CD4-positive, alpha-beta T cell treated with Interferon alpha-2 for 1 hour (primary cell): Measurements from ENCODE around the gene SLC35A4.
"Not testable (repeated sequence)": the region's sequence is repeated elsewhere in the genome, so short reads cannot be mapped to it uniquely, and the experiment has no call there.

Source experiments
- DNase-seq, 2 donors: peaks; one replicate each; pipeline ENCODE4 v3.0.0-alpha.2; 2020 to 2022

Gene SLC35A4

DNA sequence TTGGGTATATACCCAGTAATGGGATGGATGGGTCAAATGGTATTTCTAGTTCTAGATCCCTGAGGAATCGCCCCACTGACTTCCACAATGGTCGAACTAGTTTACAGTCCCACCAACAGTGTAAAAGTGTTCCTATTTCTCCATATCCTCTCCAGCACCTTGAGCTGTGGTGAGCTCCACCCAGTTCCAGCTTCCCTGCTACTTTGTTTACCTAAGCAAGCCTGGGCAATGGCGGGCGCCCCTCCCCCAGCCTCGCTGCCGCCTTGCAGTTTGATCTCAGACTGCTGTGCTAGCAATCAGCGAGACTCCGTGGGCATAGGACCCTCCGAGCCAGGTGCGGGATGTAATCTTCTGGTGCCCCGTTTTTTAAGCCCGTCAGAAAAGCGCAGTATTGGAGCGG, 28.4 kb downstream of the SLC35A4 start:
- DNase-seq, result not testable (repeated sequence)

DNA sequence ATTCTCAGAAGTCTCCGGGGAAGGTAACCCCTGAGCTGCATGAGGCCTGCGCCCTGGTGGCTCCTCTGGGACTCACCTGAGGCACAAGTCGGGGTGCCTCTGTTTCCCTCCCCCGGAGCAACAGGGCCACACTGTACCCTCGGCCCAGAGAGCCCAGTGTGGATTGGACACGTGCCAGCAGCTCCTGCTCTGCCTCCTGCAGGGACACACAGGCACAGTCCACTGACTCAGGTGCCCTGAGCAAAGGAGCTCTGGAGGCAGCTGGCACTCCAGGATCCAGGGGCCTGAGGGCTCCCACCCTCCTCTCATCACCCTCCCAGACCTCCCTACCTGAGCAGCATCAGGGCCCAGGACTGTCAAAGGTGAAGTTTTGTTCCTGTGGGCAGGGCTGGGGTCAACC, 29.5 kb downstream of the SLC35A4 start:
- DNase-seq, result no peak

DNA sequence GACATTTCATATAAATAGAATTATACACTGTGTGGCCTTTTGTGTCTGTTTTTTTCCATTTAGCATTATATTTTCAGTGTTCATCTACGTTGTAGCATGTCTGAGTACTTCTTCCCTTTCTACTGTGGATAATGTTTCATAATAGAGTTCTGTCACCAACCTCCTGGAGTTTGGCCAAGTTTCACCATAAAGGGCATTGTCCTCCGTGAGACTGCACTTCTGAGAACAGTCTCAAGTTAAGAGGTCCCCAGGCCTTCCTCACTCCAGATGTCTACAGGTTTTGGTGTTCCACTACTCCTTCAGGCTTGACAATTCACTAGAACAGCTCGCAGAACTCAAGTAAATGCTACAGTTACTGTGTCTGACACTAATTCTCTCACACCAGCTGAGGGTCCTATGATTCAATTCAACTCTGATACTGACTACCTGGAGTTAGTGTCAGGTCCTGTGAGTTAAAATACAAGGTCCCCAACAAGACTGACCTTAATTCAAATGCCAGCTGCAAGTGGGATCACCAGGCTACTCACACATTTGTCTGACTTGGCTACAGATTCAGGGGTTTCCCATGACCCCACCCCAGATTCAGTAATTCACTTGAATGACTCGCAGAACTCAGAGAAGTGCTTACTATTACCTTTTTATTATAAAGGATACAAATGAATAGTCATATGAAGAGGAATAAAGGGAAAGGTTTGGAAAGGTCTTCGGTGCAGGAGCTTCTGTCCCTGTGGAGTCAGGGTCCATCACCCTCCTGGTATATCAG, 31.1 kb downstream of the SLC35A4 start:
- peak; percentile 16 to 53 for DNase-seq

DNA sequence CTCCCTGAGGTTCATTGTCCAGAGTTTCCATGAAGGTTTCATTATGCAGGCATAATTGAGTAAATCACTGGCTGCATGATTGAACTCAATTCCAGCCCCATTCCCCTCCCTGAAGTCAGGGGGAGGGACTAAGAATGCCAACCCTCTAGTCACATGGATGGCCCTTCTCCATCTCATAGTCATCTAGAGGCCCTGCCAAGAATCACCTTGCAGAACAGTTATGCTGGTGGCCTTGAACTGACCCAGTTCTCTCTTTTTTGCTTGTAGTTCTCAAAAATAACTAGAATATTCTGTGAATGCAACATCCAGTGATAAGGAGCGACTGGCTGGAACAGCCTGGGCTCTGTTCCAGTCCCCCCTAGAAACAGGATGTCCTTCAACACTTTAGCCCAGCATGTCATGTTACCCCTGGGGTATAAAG, 31.7 kb downstream of the SLC35A4 start:
- no peak for DNase-seq

DNA sequence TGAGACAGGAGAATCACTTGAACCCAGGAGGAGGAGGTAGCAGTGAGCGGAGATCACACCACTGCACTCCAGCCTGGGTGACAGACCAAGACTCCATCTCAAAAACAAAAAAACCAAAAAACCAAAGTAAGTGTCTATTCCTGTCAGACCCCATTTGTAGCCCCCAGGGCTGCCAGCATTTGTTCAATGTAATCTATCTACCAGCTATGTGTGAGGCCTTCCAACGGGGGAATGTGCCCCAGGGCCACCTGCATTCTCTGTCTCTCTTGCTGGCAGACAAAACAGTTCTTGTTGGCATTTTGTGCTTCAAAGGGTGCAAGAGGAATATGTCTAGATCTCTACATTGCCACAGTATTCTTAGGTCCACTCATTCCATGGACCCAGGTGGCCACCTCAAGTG, 34.2 kb downstream of the SLC35A4 start:
- no peak for DNase-seq

DNA sequence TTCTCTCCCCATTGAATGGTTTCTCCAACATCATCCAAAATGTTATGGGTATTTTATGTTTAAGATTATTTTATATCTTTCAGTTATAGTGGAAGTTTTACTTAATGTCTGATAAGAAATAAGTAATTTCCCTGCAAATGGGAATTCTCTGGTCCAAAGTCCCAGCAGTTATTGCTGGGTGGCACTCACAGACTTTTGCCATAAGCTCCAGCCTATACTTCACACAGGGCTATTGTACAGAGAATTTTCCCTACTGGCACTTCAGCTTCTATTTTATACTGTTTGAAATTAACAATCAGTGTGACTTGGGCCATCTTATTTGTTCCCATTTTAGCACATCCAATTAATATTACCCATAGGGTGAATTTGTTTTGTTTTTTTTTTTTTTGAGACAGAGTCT, 35.5 kb downstream of the SLC35A4 start:
- no peak for DNase-seq

DNA sequence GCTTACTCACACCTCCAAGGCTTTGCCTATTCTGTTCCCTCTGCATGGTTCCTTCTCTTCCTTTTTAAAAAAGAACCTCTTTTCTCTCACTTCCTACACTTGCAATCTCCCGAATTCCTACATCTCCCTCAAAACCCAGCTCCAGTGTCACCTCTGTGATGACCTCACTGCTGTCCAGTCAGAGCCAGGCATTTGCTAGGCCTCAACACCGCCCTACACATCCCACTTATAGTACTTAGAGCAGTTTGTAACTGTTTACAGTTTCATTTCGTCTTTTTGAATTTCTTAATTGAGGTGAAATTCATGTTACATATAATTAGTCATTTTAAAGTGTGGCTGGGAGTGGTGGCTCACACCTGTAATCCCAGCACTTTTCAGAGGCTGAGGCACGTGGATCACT, 37.5 kb downstream of the SLC35A4 start:
- DNase-seq, result peak in 1 of 2 donors; percentile 18

DNA sequence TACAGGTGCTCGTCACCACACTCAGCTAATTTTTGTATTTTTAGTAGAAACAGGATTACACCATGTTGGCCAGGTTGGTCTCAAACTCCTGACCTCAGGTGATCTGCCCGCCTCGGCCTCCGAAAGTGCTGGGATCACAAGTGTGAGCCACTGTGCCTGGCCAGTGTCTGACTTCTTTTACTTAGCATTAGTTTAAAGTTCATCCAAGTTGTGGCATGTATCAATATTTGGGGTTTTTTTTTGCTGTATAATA, 38.7 kb downstream of the SLC35A4 start:
- not testable (repeated sequence) for DNase-seq

DNA sequence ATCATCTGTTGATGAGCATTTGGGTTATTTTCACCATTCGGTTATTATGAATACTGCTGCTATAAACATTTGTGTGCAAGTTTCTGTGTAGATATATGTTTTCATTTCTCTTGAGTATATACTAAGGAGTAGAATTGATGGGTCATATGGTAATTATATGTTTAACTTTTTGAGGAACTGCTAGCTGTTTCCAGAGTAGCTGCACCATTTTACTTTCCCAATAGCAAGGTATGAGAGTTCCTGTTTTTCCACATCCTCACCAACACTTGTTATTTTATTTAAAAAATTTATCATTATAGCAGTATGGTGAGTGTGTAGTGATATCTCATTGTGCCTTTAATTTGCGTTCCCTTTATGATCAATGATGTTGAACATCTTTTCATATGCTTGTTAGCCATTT, 39.1 kb downstream of the SLC35A4 start:
- no peak for DNase-seq

DNA sequence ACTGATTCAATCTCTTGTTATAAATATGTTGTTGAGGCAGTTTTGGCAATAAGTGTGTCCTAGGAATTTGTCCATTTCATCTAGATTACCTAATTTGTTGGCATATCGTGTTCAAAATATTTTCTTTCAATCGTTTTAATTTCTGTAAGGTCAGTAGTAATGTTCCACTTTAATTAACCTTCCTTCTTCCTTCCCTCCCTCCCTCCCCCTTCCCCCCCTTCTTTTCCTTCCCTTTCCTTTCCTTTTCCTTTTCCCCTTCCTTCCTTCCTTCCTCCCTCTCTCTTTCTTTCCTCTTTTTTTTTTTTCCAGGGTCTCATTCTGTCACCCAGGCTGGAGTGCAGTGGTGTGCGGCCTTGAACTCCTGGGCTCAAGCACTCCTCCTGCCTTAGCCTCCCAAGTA, 41.3 kb downstream of the SLC35A4 start:
- no peak for DNase-seq

DNA sequence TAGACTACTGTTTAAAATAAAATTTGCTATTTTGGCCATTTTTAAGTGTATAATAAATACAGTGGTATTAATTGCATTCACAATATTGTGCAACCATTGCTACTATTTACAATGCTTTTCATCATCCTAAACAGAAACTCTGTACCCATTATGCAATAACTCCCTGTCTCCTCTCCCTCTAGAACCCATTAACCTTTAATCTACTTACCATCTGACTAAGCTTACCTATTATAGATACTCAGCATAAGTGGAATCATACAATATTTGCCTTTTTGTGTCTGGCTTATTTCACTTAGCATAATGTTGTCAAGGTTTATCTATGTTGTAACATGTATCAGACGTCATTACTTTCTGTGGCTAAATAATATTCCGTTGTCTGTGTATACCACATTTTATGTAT, 42.4 kb downstream of the SLC35A4 start:
- no peak for DNase-seq

DNA sequence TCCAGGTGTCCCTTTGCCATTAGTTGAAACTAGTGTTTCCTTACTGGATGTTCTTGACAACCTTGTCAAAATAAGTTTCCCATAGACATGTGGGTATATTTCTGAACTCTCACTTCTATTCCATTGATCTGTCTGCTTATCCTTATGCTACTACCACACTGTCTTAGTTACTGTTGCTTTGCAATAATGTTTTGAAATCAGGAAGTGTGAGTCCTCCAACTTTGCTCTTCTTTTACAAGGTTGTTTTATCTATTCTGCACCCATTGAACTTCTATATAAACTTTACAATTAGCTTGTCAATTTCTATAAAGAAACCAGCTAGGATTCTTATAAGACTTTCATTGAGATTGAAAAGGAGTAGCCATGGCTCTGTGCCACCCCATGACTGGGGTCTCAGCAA, 44.1 kb downstream of the SLC35A4 start:
- DNase-seq, result no peak

DNA sequence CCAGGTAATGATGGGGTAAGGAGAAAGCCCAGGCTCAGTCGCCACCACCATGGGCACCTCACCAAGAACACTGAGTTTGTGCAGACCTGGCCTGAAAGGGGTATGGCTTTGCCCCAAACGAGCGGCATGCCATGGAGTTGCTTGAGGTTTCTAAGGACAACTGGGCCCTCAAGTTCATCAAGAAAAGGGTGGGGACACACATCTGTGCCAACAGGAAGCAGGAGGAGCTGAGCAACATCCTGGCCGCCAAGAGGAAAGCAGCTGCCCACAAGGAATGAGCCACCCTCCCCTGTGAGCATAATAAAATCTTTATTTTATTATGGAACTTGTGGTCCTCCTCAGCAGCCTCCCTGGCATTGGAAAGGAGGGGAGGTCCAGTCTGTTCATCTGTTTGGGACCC, 44.5 kb downstream of the SLC35A4 start:
- peak in 1 of 2 donors; percentile 54 for DNase-seq

DNA sequence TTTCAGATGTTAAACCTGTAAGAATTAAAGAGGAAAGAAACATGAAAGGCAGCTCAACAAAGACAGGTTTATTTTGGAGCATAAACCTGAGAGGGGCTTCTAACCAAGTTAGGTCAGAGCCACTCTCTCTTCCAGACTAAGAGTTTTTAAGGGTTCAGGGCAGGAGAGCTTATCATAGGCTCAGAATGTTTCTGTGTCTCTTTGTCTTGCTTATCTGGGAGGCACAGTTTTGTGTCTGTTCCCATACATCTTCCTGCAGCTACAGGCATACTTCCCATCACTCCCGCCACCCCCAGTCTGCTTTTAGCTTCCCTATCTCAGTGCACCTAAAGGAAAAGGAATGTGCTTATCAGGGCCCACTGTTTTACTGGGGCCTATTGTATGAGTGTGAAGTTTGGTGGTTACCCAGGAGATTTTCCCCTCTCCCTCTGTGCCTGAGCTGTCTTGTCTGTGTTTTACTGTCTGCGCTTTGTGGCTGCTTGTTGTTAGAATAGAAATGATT, 46.4 kb downstream of the SLC35A4 start:
- DNase-seq, result no peak
